ENCODE data around the gene SLC12A3.
A peak's percentile ranks its signal among the peaks of the same experiment; 100 is the strongest.

SLC12A3 gene

GRCh38 chr16:56847173-56847910 is 17.7 kb upstream of the SLC12A3 start:
- TF ChIP-seq CTCF (IDR thresholded peaks at IDR 0.05; ENCODE audit: borderline replicate concordance, insufficient read depth, low read depth, low read length) = no peak

GRCh38 chr16:56848029-56848936 is 16.7 kb upstream of the SLC12A3 start:
- no peak for TF ChIP-seq CTCF (IDR thresholded peaks at IDR 0.05; ENCODE audit: borderline replicate concordance, insufficient read depth, low read depth, low read length)
- no peak overlapping the region for H3K4me3 ChIP-seq (ENCODE audit: low read depth, low read length)

More at GRCh38 chr16:56847173-56847910, 17.7 kb upstream of the SLC12A3 start:
- H3K4me3 ChIP-seq (ENCODE audit: low read depth, low read length) = no peak overlapping the region

GRCh38 chr16:56848955-56849689 is 15.9 kb upstream of the SLC12A3 start:
- H3K4me3 ChIP-seq (ENCODE audit: low read depth, low read length) = no peak overlapping the region

GRCh38 chr16:56849690-56850680 is 15.0 kb upstream of the SLC12A3 start:
- no peak overlapping the region for H3K4me3 ChIP-seq (ENCODE audit: low read depth, low read length)
- TF ChIP-seq CTCF (IDR thresholded peaks at IDR 0.05; ENCODE audit: borderline replicate concordance, insufficient read depth, low read depth, low read length) = no peak

More at GRCh38 chr16:56848955-56849689, 15.9 kb upstream of the SLC12A3 start:
- TF ChIP-seq CTCF (IDR thresholded peaks at IDR 0.05; ENCODE audit: borderline replicate concordance, insufficient read depth, low read depth, low read length) = no peak

GRCh38 chr16:56851671-56852400 is 13.2 kb upstream of the SLC12A3 start:
- TF ChIP-seq CTCF (IDR thresholded peaks at IDR 0.05; ENCODE audit: borderline replicate concordance, insufficient read depth, low read depth, low read length) = peak; percentile 55; the same call in 1 of the 2 replicates
- no peak overlapping the region for H3K4me3 ChIP-seq (ENCODE audit: low read depth, low read length)
